HEK293T (cell line): Measurements from ENCODE around the gene CAMK1.

Experiments
- CTCF ChIA-PET: fragments of 350-600 bp; formaldehyde crosslinking; extraction: SDS; loops from one replicate; lab custom pipeline; 2021; ENCODE audit warnings: antibody characterized with exemption, inconsistent platforms; lab: Yijun Ruan, JAX
- POLR2A ChIA-PET: fragments of 350-600 bp; formaldehyde crosslinking; extraction: SDS; loops from one replicate; lab custom pipeline; 2020; ENCODE audit warnings: antibody characterized with exemption, inconsistent platforms; lab: Yijun Ruan, JAX
- DNase-seq: peaks from one replicate; pipeline ENCODE4 v3.0.0; 2012; ENCODE audit warnings: mixed read lengths; ENCODE audit errors: extremely low spot score
- ARNT ChIP-seq: fragments of 450-650 bp; IDR thresholded peaks from 2 replicates; pipeline ENCODE4 v1.6.1; 2017; ENCODE audit warnings: mild to moderate bottlenecking
- BHLHE40 ChIP-seq: fragments of 450-650 bp; IDR thresholded peaks from 2 replicates; pipeline ENCODE4 v1.6.1; 2016; ENCODE audit warnings: mild to moderate bottlenecking, moderate library complexity, borderline replicate concordance
- CTBP1 ChIP-seq: fragments of 450-650 bp; IDR thresholded peaks from 2 replicates; pipeline ENCODE4 v1.6.1; 2016; ENCODE audit warnings: borderline replicate concordance
- ELF4 ChIP-seq: fragments of 450-650 bp; IDR thresholded peaks from 2 replicates; pipeline ENCODE4 v1.6.1; 2017; ENCODE audit warnings: antibody characterized with exemption
- FOXA1 ChIP-seq: fragments of 450-650 bp; IDR thresholded peaks from 2 replicates; pipeline ENCODE4 v1.6.1; 2016; ENCODE audit warnings: mild to moderate bottlenecking
- FOXK2 ChIP-seq: fragments of 450-650 bp; IDR thresholded peaks from 2 replicates; pipeline ENCODE4 v1.6.1; 2016; ENCODE audit warnings: mild to moderate bottlenecking
- FOXM1 ChIP-seq: fragments of 450-650 bp; IDR thresholded peaks from 2 replicates; pipeline ENCODE4 v1.6.1; 2017; ENCODE audit warnings: mild to moderate bottlenecking, borderline replicate concordance
- HDGF ChIP-seq: fragments of 450-650 bp; IDR thresholded peaks from 2 replicates; pipeline ENCODE4 v1.6.1; 2017; ENCODE audit warnings: antibody characterized with exemption, borderline replicate concordance
- L3MBTL2 ChIP-seq: fragments of 450-650 bp; conservative IDR thresholded peaks from 2 replicates; pipeline ENCODE4 v1.6.1; 2016; ENCODE audit warnings: mild to moderate bottlenecking
- LEF1 ChIP-seq: fragments of 450-650 bp; IDR thresholded peaks from 2 replicates; pipeline ENCODE4 v1.6.1; 2017; ENCODE audit warnings: mild to moderate bottlenecking, borderline replicate concordance
- NFRKB ChIP-seq: fragments of 450-650 bp; IDR thresholded peaks from 2 replicates; pipeline ENCODE4 v1.6.1; 2016; ENCODE audit warnings: mild to moderate bottlenecking, moderate library complexity
- SP1 ChIP-seq: fragments of 450-650 bp; IDR thresholded peaks from 2 replicates; pipeline ENCODE4 v1.6.1; 2017
- SUZ12 ChIP-seq: fragments of 450-650 bp; IDR thresholded peaks from 2 replicates; pipeline ENCODE4 v1.6.1; 2016; ENCODE audit warnings: mild to moderate bottlenecking
- TARDBP ChIP-seq: fragments of 450-650 bp; IDR thresholded peaks from 2 replicates; pipeline ENCODE4 v1.6.1; 2016
- ZNF384 ChIP-seq: fragments of 450-650 bp; IDR thresholded peaks from 2 replicates; pipeline ENCODE4 v1.6.1; 2016
- TF ChIP-seq, protein P1 (sequence below): fragments of 450-650 bp; IDR thresholded peaks from 2 replicates; pipeline ENCODE4 v1.6.1; 2016

Gene CAMK1

DNA sequence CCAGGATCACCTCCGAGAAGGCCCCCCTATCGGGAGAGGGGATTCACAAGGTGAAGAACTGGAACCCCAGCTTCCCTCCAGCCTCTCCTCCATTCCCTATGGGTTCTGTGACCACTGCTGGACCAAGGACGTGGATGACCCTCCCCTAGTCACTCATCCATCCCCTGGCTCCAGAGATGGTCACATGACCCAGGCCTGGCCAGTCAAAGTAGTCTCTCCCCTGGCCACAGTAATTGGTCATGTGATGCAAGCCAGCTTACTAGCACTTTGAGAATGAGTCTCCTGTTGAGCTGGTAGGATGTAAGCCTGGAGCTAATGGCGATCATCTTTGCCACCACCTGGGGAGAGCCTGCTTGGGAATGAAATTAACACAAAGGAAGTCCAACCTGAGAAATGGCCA, 3.9 kb downstream of the CAMK1 start:
- ChIA-PET CTCF (no interaction called here), POLR2A (no interaction called here)
- no peak for TF ChIP-seq ELF4
- DNase-seq: peak; percentile 31

GRCh38 chr3:9762871-9763270, 6.9 kb downstream of the CAMK1 start:
- ChIA-PET CTCF (no interaction called here), POLR2A (interaction anchor here (0.6 kb wide), 1 partner anchor 36 kb away, joined by 3 read pairs; no protein-coding TSS in a partner anchor)
- DNase-seq: no peak
- TF ChIP-seq ARNT: no peak
- TF ChIP-seq CTBP1: no peak
- TF ChIP-seq LEF1: no peak
- TF ChIP-seq FOXA1: no peak
- TF ChIP-seq ZNF384: no peak
- no peak for TF ChIP-seq HDGF
- no peak for TF ChIP-seq BHLHE40
- TF ChIP-seq, protein P1, sequence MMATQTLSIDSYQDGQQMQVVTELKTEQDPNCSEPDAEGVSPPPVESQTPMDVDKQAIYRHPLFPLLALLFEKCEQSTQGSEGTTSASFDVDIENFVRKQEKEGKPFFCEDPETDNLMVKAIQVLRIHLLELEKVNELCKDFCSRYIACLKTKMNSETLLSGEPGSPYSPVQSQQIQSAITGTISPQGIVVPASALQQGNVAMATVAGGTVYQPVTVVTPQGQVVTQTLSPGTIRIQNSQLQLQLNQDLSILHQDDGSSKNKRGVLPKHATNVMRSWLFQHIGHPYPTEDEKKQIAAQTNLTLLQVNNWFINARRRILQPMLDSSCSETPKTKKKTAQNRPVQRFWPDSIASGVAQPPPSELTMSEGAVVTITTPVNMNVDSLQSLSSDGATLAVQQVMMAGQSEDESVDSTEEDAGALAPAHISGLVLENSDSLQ: no peak
- no peak for TF ChIP-seq L3MBTL2
- TF ChIP-seq SP1: no peak
- no peak for TF ChIP-seq NFRKB
- no peak for TF ChIP-seq FOXM1

- TF ChIP-seq FOXA1 (no peak), FOXM1 (no peak), ELF4 (no peak), SUZ12 (no peak), FOXK2 (no peak), ZNF384 (no peak), HDGF (no peak), NFRKB (no peak), L3MBTL2 (no peak), ARNT (no peak), CTBP1 (no peak), TARDBP (no peak), LEF1 (no peak), BHLHE40 (no peak), SP1 (no peak)
- TF ChIP-seq, protein P1: no peak
- POLR2A ChIA-PET: no interaction called here
- CTCF ChIA-PET: no interaction called here
- DNase-seq: no peak
Observed at GRCh38 chr3:9761919-9762318, 7.8 kb downstream of the CAMK1 start.

DNA sequence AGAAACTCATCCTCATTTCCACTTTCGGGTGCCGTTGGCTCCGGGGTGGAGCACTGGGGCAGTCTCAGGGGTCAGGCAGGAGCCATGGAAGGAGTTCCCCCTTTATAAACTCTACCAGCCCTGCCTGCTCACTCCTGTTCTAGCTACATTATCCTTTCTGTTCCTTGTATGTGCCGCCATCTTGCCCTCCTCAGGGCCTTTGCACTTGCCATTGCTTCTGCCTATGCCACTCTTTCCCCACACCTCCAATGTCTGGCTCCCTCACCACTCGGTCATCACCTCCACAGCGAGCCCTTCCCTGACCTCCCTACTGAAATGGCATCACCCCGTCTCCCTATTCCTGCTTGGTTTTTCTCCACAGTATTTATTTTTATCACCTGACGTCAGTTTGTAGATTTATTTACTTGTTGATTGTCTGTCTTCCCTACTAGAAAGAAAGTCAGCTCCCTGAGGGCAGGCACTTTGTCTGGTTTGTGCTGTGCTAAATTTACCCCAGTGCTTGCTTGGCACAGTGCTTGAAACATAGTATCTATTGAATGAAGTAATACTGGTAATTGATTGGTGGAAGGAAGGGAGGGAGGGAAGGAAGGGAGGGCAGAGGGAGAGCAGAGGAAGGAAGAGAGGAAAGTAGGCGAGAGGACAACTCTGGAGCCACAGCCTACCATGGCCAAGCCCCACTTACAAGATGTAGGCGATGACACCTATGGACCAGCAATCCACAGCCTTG, 8.8 kb downstream of the CAMK1 start:
- ChIA-PET CTCF (no interaction called here), POLR2A (interaction anchor here (0.8 to 1.6 kb wide), 3 partner anchors 8 to 30 kb away, joined by 3 to 5 read pairs (median 4); partner anchors contain the start of genes BRPF1 and OGG1)
- TF ChIP-seq FOXA1 (no peak), FOXK2 (no peak), L3MBTL2 (no peak), LEF1 (no peak), SUZ12 (no peak), TARDBP (no peak), SP1 (no peak), NFRKB (no peak), BHLHE40 (no peak), FOXM1 (no peak), CTBP1 (no peak), ARNT (no peak), ZNF384 (no peak), ELF4 (no peak), HDGF (no peak)
- TF ChIP-seq, protein P1: no peak
- no peak for DNase-seq

GRCh38 chr3:9757427-9757826, 12.3 kb downstream of the CAMK1 start:
- TF ChIP-seq HDGF (no peak), SUZ12 (no peak), CTBP1 (no peak), L3MBTL2 (no peak), SP1 (no peak), ARNT (no peak), FOXK2 (no peak), ELF4 (no peak), LEF1 (no peak)
- TF ChIP-seq, protein P1: no peak
- no peak for DNase-seq
- ChIA-PET POLR2A (interaction anchor here (0.8 kb wide), 1 partner anchor 12 kb away, joined by 4 read pairs; the partner anchor contains the start of gene CAMK1), CTCF (no interaction called here)

DNA sequence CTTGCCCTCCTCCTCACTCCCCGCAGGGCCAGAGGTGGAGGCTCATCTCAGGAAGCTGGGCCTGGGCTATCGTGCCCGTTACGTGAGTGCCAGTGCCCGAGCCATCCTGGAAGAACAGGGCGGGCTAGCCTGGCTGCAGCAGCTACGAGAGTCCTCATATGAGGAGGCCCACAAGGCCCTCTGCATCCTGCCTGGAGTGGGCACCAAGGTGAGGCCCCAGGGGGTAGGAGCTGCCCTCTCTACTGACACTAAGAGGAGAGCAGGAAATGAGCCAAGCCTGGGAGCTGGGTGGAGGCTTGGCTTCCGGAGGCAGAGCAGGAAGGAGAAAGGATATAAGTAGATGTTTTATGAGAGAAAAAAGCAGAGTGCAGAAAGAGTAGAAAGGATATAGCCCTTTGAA, 15.1 kb downstream of the CAMK1 start:
- POLR2A ChIA-PET: interaction anchor here (1.7 kb wide), 1 partner anchor 15 kb away, joined by 7 read pairs; the partner anchor contains the start of gene CAMK1
- no peak for DNase-seq
- TF ChIP-seq BHLHE40: no peak
- TF ChIP-seq, protein P1: no peak
- TF ChIP-seq NFRKB: no peak
- TF ChIP-seq FOXA1: no peak
- TF ChIP-seq FOXM1: no peak
- TF ChIP-seq SUZ12: no peak
- TF ChIP-seq L3MBTL2: no peak
- TF ChIP-seq ELF4: no peak
- no peak for TF ChIP-seq HDGF
- TF ChIP-seq FOXK2: no peak
- CTCF ChIA-PET: interaction anchor here (0.9 kb wide), 1 partner anchor 9 kb away, joined by 3 read pairs; no protein-coding TSS in a partner anchor
